Activated CD4-positive, alpha-beta T cell treated with anti-CD3 and anti-CD28 coated beads, Interleukin-2, amount 50 U/mL, for 48 hours (primary cell): Measurements from ENCODE around the gene MAGI1.

Experiments used
- DNase-seq, 2 experiments: peaks; one replicate each; pipeline ENCODE4 v3.0.0-alpha.2; 2020

The MAGI1 gene

DNA sequence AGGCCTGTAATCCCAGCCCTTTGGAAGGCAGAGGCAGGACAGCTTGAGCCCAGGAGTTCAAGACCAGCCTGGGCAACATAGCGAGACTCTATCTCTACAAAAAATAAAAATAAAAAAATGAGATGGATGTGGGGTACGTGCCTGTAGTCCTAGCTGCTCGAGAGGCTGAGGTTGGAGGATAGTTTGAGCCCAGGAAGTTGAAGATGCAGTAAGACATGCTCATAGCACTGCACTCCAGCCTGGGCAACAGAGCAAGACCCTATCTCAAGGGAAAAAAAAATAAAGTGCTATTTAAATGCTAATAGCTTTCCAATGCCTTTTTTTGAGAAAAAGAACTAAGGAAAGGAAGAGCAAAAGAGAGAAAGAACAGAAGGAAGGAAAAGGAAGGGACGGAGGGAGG, 94.5 kb downstream of the MAGI1 start:
- no peak for DNase-seq

DNA sequence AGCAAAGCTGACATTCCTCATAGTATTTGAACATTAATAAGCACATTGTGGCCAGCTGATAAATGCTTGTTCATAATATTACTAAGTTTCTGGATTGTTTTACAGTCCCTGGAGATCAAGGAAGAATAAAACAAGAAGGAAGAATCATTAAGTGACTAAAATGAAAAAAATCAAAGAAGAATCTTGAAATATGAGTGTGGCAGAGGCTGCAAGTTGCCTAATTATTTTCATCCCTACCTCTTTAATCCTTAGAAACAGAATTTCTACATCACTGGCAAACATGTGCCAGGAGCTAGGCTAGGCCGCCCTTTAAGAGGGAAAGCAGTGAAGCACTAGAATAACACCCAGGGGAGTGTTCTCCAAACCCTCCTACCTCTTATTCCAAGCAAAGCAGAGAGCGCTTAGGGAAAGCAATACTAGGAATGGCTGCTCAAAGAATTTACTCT, 98.9 kb downstream of the MAGI1 start:
- no peak for DNase-seq

DNA sequence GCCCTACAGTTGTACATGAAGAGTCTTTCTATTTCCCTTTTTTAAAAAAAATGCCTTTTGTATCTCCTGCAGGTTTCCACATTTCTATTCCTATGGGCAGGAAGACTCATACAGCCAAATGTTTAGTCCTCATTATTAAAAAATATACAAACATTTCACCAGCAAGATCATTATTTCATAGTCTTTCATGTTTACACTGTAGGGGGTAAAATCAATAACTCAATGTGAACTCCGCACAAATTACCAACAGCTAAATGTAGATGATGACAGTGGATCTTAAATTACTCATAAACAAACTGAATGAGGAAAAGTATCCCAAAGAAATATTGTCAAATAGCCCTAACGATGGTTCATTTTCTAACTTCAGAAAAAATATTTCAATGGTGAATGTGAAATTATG, 99.5 kb downstream of the MAGI1 start:
- DNase-seq: no peak

DNA sequence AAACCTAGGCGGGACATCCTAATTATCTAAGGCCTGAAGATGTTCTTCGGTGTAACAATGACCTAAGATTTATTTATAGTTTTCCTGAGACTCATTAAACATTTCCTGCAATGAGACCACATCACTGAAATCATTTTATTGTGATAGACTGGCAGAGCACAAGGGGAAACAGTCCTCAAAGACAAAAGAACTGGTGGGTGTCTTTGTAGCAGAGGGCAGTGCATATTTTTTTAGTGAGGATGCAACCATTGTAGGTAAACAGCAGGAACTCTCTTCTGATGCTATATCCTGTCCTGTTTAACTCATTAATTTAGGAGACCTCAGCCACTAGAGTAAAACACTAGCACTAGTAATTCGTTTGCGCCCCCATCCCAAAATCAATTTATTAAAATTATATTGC, 100.0 kb downstream of the MAGI1 start:
- no peak for DNase-seq

DNA sequence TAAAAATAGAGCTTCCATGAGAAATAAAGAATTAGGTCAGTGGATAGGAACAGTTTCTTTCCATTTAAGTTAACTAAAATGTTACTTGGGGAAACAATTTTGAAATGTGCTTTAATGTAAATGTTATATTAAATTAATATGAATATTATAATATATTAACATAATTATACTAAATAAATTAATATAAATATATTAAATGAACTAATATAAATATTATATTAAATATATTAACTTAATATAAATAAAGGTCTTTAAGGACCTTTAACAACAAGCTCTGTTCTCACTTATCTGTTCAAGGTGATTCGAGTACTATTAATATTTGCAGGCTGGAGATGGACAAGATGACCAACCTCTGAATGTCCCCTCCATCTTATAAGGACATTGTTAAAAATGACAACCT, 100.6 kb downstream of the MAGI1 start:
- no peak for DNase-seq

DNA sequence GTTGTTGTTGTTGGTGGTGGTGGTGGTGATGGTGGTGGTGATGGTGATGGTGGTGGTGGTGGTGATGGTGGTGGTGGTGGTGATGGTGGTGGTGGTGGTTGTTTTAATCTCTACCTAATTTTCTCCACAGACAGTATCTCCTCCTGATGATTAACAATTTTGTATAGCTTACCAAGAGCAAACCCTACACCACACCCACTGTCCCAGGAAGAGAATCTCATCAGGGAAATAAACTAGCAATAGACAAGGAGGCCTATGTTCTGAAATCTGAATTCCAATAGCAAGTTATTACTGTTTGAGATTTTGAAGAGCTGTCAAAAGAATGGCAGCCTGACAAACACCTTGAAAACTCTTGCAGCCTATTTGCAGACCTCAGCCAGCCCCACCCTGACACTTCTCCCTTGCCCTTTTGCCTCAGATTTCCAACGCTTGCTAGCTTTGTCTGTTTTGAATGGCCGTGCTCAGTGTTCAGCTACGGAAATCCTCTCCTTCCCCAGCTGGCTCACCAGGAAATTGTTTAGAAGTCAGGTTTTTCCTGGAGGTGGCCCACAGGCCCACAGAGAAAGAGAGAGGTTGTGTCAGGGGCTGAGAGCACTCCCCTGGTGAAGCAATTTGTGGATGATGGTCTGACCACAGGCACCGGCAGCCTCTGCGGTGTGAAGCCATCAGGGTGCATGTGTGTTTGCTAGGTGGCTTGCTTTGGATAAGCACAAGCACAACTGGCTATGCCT, 101.6 kb downstream of the MAGI1 start:
- no peak for DNase-seq

DNA sequence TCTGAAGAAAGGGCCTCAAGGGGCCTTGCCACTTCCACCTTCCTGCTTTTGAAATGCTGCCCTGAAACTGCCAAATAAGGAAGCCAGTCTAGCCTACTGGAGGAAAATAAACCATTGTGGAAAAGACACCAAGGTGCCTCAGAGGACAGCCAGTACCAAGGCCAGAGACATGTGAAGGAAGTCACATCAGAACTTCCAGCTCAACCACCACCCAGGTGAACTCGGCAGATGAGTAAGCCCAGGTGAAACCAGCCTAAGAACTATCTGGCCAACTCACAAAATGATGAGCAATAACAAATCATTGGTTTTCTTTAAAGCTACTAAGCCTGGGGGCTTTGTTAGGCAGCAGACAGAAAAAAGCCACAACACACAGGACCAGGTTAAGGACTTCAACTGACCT, 103.0 kb downstream of the MAGI1 start:
- DNase-seq: no peak

DNA sequence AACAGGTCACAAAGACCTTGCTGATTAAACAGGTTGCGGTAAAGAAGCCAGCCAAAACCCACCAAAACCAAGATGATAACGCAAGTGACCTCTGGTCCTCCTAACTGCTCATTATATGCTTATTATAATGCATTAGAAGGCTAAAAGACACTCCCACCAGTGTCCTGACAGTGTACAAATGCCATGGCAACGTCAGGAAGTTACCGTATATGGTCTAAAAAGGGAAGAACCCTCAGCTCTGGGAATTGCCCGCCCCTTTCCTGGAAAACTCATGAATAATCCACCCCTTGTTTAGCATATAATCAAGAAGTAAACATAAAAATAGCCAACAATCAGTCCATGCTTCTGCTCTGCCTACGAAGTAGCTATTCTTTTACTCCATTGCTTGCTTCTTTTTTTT, 108.1 kb downstream of the MAGI1 start:
- no peak for DNase-seq

DNA sequence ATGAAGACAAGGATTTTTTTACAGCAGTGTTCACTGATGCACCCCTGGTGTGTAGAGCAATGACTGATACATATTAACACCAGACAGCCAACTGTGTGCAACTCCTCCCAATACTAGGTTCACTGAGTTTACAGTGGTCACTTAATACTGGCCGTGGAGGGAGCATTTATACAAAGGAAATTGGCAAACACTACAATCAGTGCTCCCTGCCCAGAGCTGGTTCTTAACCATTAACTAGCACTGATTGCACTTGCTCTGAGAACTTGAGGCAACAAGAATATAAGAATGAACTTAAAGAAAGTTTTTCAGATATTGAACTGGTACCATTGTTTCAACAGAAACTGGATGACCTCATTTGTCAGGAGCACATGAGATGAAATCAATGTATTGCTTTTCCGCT, 110.6 kb downstream of the MAGI1 start:
- no peak for DNase-seq

DNA sequence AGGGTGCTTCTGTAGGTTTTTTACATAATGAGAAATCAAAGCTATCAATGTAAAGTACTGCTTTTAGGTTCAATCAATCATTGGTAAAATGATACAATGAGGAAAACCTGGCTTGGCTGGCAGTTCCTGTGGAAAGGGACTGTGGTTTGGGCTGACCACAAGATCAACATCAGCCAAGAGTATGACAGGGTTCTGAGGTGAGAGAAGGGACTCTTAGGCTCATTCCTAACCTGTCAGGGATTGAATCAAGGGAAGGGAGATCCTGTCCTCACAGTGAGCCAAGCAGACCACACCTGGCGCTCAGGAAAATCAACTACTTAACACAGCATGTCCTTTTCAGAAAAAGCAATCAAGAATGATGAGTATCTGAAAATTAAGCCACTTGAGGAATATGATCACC, 111.1 kb downstream of the MAGI1 start:
- DNase-seq: no peak

DNA sequence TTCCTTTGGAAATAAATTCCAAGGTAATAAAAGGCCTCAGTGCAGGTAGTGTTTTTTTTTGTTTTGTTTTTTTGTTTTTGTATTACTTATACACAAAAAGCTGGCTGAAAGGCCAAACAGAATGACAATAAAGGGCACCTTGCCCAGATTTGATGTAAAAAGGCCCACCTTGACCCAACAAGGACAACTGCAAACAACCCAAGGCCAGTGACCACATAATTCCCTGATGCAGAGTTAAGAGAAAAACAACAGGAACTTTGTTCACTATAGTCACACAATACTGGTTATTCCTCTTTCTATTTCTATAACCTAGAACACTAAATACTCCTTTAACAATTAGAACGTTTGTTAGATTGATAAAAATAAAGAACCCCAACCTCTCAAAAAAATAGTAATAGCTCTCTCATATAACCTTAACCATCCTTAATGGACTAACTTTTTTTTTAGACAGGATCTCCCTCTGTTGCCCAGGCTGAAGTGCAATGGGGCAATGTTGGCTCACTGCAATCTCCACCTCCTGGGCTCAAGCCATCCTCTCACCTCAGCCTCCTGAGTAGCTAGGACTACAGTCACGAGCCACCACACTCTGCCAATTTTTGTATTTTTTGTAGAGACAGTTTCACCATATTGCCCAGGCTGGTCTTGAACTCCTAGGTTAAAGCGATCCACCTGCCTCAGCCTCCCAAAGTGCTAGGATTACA, 113.3 kb downstream of the MAGI1 start:
- no peak for DNase-seq

DNA sequence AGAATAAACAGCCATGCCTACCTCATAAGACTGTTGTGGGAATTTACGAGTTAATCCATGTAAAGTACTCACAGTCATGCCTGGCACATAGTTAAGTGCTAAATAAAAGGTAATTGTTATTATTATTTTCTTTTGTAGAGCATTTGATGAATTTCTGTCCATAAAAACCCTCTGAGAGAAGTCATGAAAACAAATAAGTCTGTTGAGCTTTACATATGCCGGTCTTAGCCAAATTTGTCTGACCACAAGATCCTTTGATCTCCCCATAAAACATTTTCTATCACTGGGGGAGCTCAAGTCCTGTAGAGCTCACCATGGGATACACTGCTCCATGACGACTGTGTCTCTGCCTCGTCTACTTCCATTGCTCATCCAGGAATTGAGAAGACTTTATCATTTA, 114.0 kb downstream of the MAGI1 start:
- no peak for DNase-seq

DNA sequence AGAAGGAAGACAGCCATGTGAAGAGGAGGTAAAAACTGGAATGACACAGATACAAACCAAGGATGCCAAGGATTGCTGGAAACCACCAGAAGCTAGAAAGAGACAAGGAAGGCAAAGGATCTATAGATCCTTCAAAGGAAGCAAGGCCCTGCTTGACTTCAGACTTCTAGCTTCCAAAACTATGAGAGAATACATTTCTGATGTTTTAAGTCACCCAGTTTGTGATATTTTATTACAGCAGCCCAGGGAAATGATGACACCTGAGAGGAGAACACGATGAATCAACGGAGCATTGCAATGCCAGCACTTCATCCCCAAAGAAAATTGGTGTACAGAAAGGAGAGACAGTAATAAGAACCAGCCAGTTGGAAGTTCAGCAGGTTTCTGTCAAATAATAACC, 116.3 kb downstream of the MAGI1 start:
- DNase-seq: no peak

DNA sequence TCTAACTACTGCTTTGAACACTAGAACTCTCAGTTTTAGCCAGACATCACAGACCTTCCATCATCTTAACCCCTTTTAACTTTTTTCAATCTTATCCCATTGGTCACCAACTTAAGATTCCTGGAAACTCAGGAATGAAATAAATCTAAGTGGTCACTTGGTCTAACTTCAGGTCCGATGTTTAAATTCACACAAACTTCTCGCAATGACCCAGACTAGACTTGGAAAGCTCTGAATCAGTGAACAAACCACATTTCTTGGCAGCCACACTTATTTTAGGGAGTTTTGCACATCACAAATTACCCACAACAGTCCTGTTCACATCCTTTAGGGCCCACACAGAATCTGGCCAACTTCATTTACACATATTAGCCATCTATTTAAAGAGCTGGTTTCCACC, 118.9 kb downstream of the MAGI1 start:
- DNase-seq: no peak

DNA sequence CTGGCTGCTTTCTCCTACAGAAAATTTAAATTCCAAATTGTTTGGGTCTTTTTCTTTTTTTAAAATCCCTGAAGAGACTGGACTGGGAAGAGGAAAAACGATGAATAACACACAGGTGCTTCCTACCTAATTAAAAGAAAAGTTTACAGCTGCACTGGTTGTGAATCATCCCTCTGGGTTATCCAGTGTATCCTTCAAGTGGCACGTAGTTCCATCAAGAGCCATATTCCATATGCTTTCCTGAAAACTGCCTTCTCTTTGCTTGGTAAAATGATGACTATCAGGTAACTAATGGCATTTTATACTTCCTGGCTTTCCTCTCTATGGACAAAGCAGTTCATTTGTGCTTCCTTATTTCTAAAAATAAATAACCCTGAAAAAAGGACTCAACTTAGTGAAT, 123.2 kb downstream of the MAGI1 start:
- no peak for DNase-seq

DNA sequence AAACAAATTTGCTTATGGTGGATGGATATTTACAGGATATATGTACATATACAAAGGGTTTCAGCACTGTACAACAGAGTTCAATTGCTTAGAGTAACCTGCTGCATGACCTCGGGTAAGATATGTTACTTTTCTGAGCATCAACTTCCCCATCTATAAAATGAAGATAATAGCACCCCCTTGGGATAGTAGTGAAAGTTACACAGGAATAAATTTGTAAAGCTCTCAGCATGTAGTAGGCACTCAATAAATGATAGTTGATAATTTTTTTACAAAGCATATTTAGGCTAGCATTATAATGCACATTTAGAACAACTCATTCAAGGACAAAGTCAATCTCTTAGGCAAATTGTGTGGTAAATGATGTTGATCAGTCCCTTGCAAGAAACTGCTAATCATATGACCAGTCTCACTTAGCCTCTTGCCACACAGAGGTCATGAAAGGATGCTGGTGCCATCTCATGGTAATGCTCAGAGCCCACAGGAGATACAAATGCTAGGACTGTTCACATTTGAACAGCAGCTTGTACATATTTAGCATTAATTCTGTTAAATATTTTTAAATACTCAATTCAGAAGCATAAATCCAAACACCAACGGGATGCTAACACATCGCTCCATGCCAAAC, 123.9 kb downstream of the MAGI1 start:
- DNase-seq: no peak

DNA sequence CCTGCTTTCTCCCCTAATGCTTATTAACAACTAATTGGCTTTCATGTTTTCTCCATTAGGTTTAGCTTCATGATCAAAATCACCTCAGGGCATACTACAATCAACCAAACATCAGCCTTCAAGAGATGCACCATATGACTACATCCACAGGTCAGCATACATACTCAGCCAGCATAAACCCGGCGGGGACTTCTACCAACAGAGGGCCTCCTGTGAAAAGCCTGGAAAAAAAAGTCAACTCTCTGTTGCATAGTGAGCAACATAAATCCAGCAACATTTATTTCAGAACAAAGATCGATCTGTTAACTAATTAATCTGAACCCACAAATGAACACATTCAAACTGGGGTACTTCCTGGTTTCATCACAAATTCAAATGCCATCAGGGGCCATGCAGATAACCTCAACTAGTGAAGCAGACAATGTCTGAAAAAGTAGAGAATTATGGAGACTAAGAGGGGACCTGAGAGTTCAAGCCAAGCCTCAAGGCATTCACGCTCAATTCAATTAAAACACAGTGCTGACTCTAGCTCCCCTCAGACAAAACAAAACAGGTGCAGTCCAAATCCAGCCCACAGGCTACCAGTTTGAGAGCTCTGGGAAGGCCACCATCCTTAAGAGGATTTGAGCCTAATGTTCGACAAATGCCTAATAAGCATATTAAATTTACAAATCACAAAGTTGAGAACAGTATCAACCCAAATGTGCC, 124.5 kb downstream of the MAGI1 start:
- no peak for DNase-seq

DNA sequence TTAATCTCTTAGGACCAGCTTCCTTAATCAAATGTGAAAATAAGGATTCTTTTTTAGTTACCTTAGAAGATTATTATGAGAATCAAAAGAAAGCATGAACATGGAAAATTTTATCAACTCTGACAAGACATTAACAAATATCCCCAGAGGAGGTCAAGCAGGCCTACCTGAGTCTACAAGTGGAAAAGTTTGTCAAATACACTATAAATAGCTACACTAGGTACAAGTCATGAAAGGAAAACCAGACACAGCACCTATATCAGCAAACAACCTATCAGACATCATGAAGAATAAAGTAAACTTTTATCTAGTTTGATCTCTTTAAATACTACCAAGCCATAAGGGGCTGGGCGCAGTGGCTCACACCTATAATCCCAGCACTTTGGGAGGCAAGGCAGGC, 126.1 kb downstream of the MAGI1 start:
- DNase-seq: no peak

DNA sequence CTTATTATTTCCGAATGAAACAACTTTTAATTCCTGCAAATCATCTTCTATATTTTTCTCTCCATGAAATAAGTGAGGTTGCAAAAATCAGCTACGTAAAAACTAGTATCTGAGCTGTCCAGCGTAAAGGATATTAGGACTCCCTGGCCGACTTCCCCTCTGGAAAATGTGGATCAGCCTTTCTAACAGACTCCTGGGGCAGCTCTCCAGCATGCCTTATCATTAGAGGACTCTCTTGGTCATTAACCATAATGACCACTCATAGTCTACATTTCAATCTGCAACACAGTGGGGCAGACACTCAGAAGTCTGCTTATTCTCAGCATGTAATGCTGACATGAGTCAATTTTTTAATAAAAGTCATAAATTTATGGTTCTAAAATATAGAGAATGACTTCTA, 130.1 kb downstream of the MAGI1 start:
- DNase-seq: no peak

DNA sequence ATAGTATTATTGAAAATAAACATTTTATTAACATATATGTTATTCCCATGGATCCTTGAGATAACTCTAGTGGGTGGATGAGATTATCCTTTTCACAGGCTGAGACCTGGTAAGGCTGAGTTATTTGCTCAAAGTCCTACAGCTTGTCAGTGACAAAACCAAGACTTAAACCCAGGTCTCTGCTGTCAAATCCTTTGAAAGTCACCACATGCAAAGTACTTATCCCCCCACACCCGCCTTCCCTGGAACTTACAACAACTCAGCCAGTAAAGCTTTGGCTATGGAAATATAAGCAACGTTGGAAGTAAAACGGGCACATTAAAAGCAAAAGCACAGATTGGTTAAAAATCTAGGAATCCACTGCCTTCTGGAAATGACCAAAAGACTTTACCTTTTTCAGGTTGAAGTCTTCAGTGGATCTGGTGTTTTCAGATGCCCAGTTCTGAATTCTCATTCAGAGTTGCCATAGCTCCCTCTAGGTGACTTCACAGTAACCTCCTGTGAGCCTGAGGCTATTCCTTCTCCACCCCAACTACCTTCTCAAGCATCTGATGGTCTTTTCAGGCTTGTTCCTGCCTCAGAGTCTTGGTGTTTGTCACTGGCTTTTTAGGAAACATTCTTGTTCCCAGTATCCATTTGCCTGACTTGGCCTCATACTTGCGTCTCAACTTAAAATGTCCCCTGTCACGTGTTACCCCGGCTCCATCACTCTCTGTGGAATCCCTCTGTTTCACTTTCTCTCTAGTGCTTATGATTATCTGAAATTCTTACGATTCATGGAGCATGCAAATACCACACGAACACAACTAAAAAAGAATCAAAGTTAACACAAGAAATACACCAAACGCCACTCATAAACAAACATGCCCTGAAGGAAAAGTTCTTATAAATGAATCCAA, 131.2 kb downstream of the MAGI1 start:
- no peak for DNase-seq

DNA sequence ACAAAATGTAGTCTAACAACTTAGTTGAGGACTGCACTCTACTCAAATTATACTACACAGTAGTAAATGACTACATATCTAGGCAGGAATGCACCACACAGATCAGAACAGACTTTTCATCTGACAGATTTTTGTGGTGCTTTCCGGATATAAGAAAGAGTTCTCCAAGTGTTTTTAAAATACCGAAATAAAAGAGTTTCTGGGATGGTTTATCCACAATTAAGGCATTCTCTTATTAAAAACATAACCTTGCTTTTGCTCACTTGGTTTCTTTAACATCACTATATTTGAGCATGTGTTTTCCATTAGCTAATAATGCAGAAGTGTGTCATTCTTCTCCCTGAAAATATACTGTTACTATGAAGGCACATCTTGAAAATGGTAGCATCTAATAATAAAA, 132.9 kb downstream of the MAGI1 start:
- DNase-seq: no peak

DNA sequence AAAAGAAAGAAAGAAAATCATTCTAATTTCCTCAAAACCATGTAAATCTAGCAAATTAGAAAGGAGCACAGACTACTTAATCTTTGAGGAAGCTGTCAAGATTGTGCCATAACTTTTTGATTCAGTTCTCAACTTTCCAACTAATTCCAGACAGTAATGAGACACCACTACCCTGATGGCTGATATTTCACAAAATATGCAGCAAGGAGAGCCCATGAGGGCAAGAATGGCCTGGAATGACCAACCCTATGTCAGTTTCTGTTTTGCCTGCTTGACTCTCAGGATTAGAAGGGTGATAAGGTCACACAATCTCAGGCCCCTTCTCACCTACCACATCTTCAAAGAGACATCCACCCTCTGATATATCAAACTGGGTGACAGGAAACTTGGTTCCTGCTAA, 134.7 kb downstream of the MAGI1 start:
- DNase-seq: no peak
